Progenitor cell of endocrine pancreas (in vitro differentiated cells): ENCODE results near the gene ETV6. TPM values are rescaled to one million over a fixed set of nuclear protein-coding genes. Genes with fewer than 3 reads are reported as not detected.

Source experiments
- DNase-seq: peaks from one replicate; pipeline ENCODE4 v3.0.0; 2021; ENCODE audit warnings: low spot score; ENCODE audit not compliant: unreplicated experiment
- H3K27ac Mint-ChIP-seq: 2 replicates; pipeline ENCODE4 v1.8.0; 2021; ENCODE audit warnings: mild to moderate bottlenecking, moderate library complexity, mixed read lengths
- H3K27me3 Mint-ChIP-seq: 2 replicates; pipeline ENCODE4 v1.8.0; 2021; ENCODE audit warnings: mixed read lengths
- H3K36me3 Mint-ChIP-seq: 2 replicates; pipeline ENCODE4 v1.8.0; 2022; ENCODE audit warnings: mixed read lengths; ENCODE audit not compliant: insufficient read depth
- H3K4me1 Mint-ChIP-seq: 2 replicates; pipeline ENCODE4 v1.8.0; 2021; ENCODE audit warnings: low read depth, mixed read lengths
- H3K4me3 Mint-ChIP-seq: 2 replicates; pipeline ENCODE4 v1.8.0; 2021; ENCODE audit warnings: low read depth, mild to moderate bottlenecking, moderate library complexity, mixed read lengths
- H3K9me3 Mint-ChIP-seq: 2 replicates; pipeline ENCODE4 v1.8.0; 2021; ENCODE audit warnings: low read depth, mixed read lengths
- CTCF ChIP-seq: fragments of 200-600 bp; sonication (generic); IDR thresholded peaks from one replicate; pipeline ENCODE4 v1.5.0; 2021; ENCODE audit warnings: antibody characterized with exemption, mild to moderate bottlenecking; ENCODE audit not compliant: unreplicated experiment
- total RNA-seq: library from RNA; stranded (reverse); gene quantifications from 2 replicates; pipeline ENCODE4 v1.2.1, GENCODE V29; 2021

Gene ETV6
- total RNA-seq, 1 donor from 2014 or later: 55.2 TPM

GRCh38 chr12:11823593-11823992 is 174.1 kb downstream of the ETV6 start:
- peaks cover 17% of the 10 kb centered on the region for H3K4me1 Mint-ChIP-seq
- H3K36me3 Mint-ChIP-seq: peaks cover 6% of the 10 kb centered on the region
- no peak for DNase-seq
- H3K4me3 Mint-ChIP-seq: no peak overlapping the region
- no peaks in the 10 kb centered on the region for H3K9me3 Mint-ChIP-seq
- no peak for TF ChIP-seq CTCF
- no peaks in the 10 kb centered on the region for H3K27me3 Mint-ChIP-seq
- H3K27ac Mint-ChIP-seq: no peak overlapping the region

- Mint-ChIP-seq H3K4me3 (no peak overlapping the region), H3K4me1 (peaks cover 17% of the 10 kb centered on the region), H3K27ac (no peak overlapping the region), H3K9me3 (no peaks in the 10 kb centered on the region), H3K36me3 (peaks cover 6% of the 10 kb centered on the region), H3K27me3 (no peaks in the 10 kb centered on the region)
- no peak for DNase-seq
- no peak for TF ChIP-seq CTCF
Measured at GRCh38 chr12:11824069-11824468, 174.6 kb downstream of the ETV6 start.

DNA sequence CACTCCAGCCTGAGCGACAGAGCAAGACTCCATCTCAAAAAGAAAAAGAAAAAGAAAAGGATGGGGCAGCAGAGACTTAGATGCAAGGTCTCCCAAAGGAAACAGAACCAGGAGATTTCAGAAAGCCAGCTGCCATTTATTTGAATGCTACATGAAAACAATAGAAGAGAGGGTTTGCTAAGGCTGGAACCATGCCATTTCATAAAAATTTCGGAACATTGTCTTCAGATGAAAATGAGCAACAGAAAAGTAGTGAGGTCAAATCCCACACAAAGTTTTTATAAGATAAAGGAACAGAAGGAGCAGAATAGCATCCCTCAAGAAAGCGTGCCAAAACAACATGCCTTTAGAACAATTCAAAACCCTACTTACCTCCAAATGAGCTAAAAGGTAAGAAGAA is 175.3 kb downstream of the ETV6 start:
- H3K9me3 Mint-ChIP-seq: no peaks in the 10 kb centered on the region
- H3K27me3 Mint-ChIP-seq: no peaks in the 10 kb centered on the region
- TF ChIP-seq CTCF: no peak
- no peak for DNase-seq
- H3K4me1 Mint-ChIP-seq: peaks cover 17% of the 10 kb centered on the region
- H3K4me3 Mint-ChIP-seq: no peak overlapping the region
- peaks cover 6% of the 10 kb centered on the region for H3K36me3 Mint-ChIP-seq
- no peak overlapping the region for H3K27ac Mint-ChIP-seq

GRCh38 chr12:11825278-11825677 is 175.8 kb downstream of the ETV6 start:
- Mint-ChIP-seq H3K27ac (no peak overlapping the region), H3K4me1 (peaks cover 17% of the 10 kb centered on the region), H3K27me3 (no peaks in the 10 kb centered on the region), H3K4me3 (no peak overlapping the region), H3K9me3 (no peaks in the 10 kb centered on the region), H3K36me3 (peaks cover 6% of the 10 kb centered on the region)
- TF ChIP-seq CTCF: no peak
- DNase-seq: no peak

DNA sequence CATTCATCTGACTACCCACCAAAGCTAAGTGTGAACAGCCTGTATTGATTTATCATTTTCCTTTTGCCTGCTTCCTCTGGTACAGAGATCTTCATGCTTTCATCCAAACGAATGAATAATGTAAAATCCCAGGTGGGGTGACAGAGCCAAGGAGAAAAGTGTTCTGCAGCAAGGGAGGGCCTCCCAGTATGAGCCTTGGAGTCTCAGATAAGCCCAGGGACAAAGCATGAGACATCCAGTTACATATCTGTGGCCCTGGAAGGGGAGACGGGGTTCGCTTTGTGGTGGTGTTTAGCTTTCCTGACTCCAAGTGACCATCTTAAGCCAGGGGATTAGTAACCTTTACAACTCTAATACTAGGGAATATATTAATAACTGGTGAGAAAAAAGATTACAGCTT is 177.1 kb downstream of the ETV6 start:
- H3K27ac Mint-ChIP-seq: peak overlapping the region; percentile 69
- H3K9me3 Mint-ChIP-seq: no peaks in the 10 kb centered on the region
- H3K4me3 Mint-ChIP-seq: no peak overlapping the region
- H3K4me1 Mint-ChIP-seq: peaks cover 17% of the 10 kb centered on the region
- no peak for DNase-seq
- TF ChIP-seq CTCF: no peak
- H3K27me3 Mint-ChIP-seq: no peaks in the 10 kb centered on the region
- peaks cover 6% of the 10 kb centered on the region for H3K36me3 Mint-ChIP-seq
